ENCODE data around the gene FREM2.

FREM2 gene

GRCh38 chr13:38687246-38688229, 661 bp downstream of the FREM2 start:
- peak; percentile 70 for DNase-seq

- no peak for DNase-seq
Observed at GRCh38 chr13:38688674-38689073, 1.8 kb downstream of the FREM2 start.

- DNase-seq, result no peak
Observed at GRCh38 chr13:38690231-38690630, 3.4 kb downstream of the FREM2 start.

- DNase-seq, result no peak
Observed at GRCh38 chr13:38693168-38693567, 6.3 kb downstream of the FREM2 start.

- DNase-seq, result no peak
Observed at GRCh38 chr13:38693641-38694040, 6.8 kb downstream of the FREM2 start.

- DNase-seq, result no peak
Observed at GRCh38 chr13:38697197-38697596, 10.3 kb downstream of the FREM2 start.

GRCh38 chr13:38697628-38698333, 10.9 kb downstream of the FREM2 start:
- DNase-seq, result no peak

- DNase-seq, result no peak
Observed at GRCh38 chr13:38700051-38700450, 13.2 kb downstream of the FREM2 start.

GRCh38 chr13:38702669-38703068, 15.8 kb downstream of the FREM2 start:
- no peak for DNase-seq

GRCh38 chr13:38703255-38703654, 16.4 kb downstream of the FREM2 start:
- no peak for DNase-seq

- DNase-seq, result no peak
Observed at GRCh38 chr13:38705365-38705764, 18.5 kb downstream of the FREM2 start.

- no peak for DNase-seq
Observed at GRCh38 chr13:38707460-38707859, 20.6 kb downstream of the FREM2 start.

- DNase-seq, result no peak
Observed at GRCh38 chr13:38713046-38713445, 26.2 kb downstream of the FREM2 start.

- DNase-seq, result no peak
Observed at GRCh38 chr13:38718374-38718773, 31.5 kb downstream of the FREM2 start.

GRCh38 chr13:38730332-38730731, 43.5 kb downstream of the FREM2 start:
- DNase-seq, result no peak

GRCh38 chr13:38733146-38733545, 46.3 kb downstream of the FREM2 start:
- DNase-seq, result no peak

- DNase-seq, result peak; percentile 44
Observed at GRCh38 chr13:38735665-38736440, 49.0 kb downstream of the FREM2 start.

- DNase-seq, result peak; percentile 32
Observed at GRCh38 chr13:38743466-38743865, 56.6 kb downstream of the FREM2 start.

GRCh38 chr13:38752686-38753085, 65.8 kb downstream of the FREM2 start:
- DNase-seq, result peak; percentile 21

GRCh38 chr13:38753878-38754277, 67.0 kb downstream of the FREM2 start:
- no peak for DNase-seq

GRCh38 chr13:38755793-38756192, 68.9 kb downstream of the FREM2 start:
- DNase-seq, result peak; percentile 91

- DNase-seq, result peak; percentile 45
Observed at GRCh38 chr13:38758277-38758676, 71.4 kb downstream of the FREM2 start.

GRCh38 chr13:38759390-38759789, 72.5 kb downstream of the FREM2 start:
- peak; percentile 8 for DNase-seq

Measured in NCI-H146 (cell line).